ENCODE results near the gene OXNAD1.

- no peak for TF ChIP-seq CTCF (conservative IDR thresholded peaks at IDR 0.05 in 1 of 2, IDR thresholded peaks at IDR 0.05 in 1 of 2; ENCODE audit: low read depth in 1 of 2, low read length in 2 of 2)
- no peak for TF ChIP-seq EZH2 (IDR thresholded peaks at IDR 0.05; ENCODE audit: low read length, missing control alignments)
Measured at GRCh38 chr3:16286751-16287543, 21.9 kb downstream of the OXNAD1 start.
